ENCODE measurements around the gene CLASP1.

- no peak for TF ChIP-seq MYC (IDR thresholded peaks at IDR 0.05; ENCODE audit: low read depth, low read length)
- no peak for TF ChIP-seq CTCF (IDR thresholded peaks at IDR 0.05; ENCODE audit: extremely low read depth in 1 of 2, insufficient read depth in 1 of 2, low read depth in 1 of 2, low read length in 2 of 2)
Measured at GRCh38 chr2:121350890-121351289, 298.4 kb downstream of the CLASP1 start.

Measured in endothelial cell of umbilical vein (primary cell).